ENCODE data around the gene TOR2A.

DNA sequence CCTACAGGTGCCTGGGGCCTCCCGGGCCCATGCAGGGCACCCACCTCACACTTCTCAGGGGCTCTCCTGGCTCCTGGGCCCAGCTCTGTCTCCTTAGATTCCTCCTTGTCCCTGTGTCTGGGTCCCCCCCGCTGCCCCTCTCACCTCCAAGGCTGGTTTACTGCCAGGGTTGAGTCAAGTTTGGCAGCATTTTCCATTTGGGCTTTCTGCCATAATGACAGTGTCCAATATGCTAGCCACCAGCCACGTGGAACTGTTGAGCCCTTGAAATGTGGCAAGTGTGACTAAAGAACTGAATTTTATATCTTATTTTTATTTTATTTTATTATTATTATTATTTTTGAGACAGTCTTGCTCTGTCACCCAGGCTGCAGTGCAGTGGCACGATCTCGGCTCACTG lies 17.3 kb downstream of the TOR2A start:
- TF ChIP-seq, protein P1, sequence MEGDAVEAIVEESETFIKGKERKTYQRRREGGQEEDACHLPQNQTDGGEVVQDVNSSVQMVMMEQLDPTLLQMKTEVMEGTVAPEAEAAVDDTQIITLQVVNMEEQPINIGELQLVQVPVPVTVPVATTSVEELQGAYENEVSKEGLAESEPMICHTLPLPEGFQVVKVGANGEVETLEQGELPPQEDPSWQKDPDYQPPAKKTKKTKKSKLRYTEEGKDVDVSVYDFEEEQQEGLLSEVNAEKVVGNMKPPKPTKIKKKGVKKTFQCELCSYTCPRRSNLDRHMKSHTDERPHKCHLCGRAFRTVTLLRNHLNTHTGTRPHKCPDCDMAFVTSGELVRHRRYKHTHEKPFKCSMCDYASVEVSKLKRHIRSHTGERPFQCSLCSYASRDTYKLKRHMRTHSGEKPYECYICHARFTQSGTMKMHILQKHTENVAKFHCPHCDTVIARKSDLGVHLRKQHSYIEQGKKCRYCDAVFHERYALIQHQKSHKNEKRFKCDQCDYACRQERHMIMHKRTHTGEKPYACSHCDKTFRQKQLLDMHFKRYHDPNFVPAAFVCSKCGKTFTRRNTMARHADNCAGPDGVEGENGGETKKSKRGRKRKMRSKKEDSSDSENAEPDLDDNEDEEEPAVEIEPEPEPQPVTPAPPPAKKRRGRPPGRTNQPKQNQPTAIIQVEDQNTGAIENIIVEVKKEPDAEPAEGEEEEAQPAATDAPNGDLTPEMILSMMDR (conservative IDR thresholded peaks at IDR 0.05) = no peak
- no peak for TF ChIP-seq EZH2 (IDR thresholded peaks at IDR 0.05; ENCODE audit: low read depth)
